Body of pancreas (tissue), 4 donors: Measurements from ENCODE around the gene SAP30.

ENCODE experiments used
- POLR2A ChIP-seq, 3 donors: fragments of 450-650 bp; IDR thresholded peaks; one replicate each; pipeline ENCODE4 v1.6.1; 2016; ENCODE audit warnings: antibody characterized with exemption in 3 of 3, mild to moderate bottlenecking in 2 of 3
- TF ChIP-seq, protein P1 (sequence below), 7 experiments: fragments of 450-650 bp in 4 of 7; fragments of 200-600 bp in 3 of 7; sonication (generic) in 3 of 7; IDR thresholded peaks; one replicate each; pipeline ENCODE4 v1.5.1; 2016 to 2019; ENCODE audit warnings: antibody characterized with exemption in 7 of 7

DNA sequence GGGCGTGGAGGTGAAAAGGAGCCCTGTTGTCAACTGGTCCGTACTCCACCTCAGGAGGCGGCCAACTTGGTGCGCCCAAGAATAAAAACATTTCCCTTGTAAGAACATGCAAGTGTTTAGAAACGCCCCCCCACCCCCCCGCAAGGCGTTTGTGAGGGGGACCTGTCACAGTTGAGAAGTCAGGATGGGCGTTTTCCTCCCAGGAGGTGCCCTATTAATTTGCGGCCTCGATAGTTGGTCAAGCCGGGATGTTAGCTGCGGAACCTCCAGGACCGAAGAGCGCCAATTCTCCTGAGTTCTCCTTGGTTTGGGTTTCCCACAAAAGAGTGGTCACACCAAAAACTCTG is 651 bp upstream of the SAP30 start:
- TF ChIP-seq, protein P1, sequence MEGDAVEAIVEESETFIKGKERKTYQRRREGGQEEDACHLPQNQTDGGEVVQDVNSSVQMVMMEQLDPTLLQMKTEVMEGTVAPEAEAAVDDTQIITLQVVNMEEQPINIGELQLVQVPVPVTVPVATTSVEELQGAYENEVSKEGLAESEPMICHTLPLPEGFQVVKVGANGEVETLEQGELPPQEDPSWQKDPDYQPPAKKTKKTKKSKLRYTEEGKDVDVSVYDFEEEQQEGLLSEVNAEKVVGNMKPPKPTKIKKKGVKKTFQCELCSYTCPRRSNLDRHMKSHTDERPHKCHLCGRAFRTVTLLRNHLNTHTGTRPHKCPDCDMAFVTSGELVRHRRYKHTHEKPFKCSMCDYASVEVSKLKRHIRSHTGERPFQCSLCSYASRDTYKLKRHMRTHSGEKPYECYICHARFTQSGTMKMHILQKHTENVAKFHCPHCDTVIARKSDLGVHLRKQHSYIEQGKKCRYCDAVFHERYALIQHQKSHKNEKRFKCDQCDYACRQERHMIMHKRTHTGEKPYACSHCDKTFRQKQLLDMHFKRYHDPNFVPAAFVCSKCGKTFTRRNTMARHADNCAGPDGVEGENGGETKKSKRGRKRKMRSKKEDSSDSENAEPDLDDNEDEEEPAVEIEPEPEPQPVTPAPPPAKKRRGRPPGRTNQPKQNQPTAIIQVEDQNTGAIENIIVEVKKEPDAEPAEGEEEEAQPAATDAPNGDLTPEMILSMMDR (IDR thresholded peaks at IDR 0.05): no peak
- TF ChIP-seq POLR2A (IDR thresholded peaks at IDR 0.05): peak in 2 of 3 donors; percentile 4 to 5
